ENCODE measurements around the gene CEP126. TPM values are rescaled to one million over a fixed set of nuclear protein-coding genes. Genes with fewer than 3 reads are reported as not detected.

Gene CEP126
- total and polyA plus RNA-seq, 2 experiments from 2014 or later = 1.4 to 2.3 TPM

DNA sequence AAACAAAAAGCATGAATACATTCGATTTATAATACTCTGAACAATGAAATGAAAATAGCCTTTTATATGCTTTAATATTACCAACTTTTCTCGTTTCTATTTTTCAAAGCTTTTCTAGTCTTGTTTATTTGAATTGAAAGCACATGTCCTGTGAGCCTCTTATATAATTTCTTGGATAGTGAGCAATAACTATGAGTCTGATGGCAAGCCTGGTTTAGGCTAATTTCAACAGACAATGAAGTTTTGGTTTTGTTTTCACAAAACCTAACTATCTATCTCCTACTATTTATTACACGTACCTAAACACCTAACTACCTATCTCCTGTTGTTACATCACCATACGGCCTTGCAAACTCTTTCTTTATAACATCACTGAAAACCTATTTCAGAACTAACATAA lies 29.2 kb upstream of the CEP126 start:
- Mint-ChIP-seq H3K27me3 (ENCODE audit: insufficient read depth, low read depth, poor library complexity) (no peaks in the 10 kb centered on the region), H3K4me1 (no peaks in the 10 kb centered on the region), H3K4me3 (no peak overlapping the region), H3K27ac (no peak overlapping the region), H3K36me3 (ENCODE audit: low read depth) (no peaks in the 10 kb centered on the region), H3K9me3 (no peaks in the 10 kb centered on the region)
- Histone ChIP-seq H3K4me2 (no peak overlapping the region), H3K36me3 (ENCODE audit: insufficient read depth) (no peaks in the 10 kb centered on the region), H2AFZ (no peak overlapping the region), H3K4me3 (no peak overlapping the region), H3K79me2 (replicated peaks; ENCODE audit: insufficient read depth) (no peaks in the 10 kb centered on the region), H3K9me2 (ENCODE audit: insufficient read depth) (no peaks in the 10 kb centered on the region), H3K27me3 (ENCODE audit: insufficient read depth) (no peaks in the 10 kb centered on the region), H4K20me1 (replicated peaks; ENCODE audit: insufficient read depth) (no peaks in the 10 kb centered on the region), H3K4me1 (ENCODE audit: insufficient read depth) (no peaks in the 10 kb centered on the region), H3F3A (replicated peaks; ENCODE audit: low read depth) (no peaks in the 10 kb centered on the region), H3K27ac (ENCODE audit: low read depth) (no peak overlapping the region)
- TF ChIP-seq NANOG (IDR thresholded peaks at IDR 0.05; ENCODE audit: borderline replicate concordance) (no peak), POLR2AphosphoS5 (IDR thresholded peaks at IDR 0.05; ENCODE audit: low read depth) (no peak), STAT1 (IDR thresholded peaks at IDR 0.05; ENCODE audit: unreplicated experiment) (no peak), ZNF331 (CRISPR knock-in tag; IDR thresholded peaks at IDR 0.05; ENCODE audit: low read depth) (no peak), JUNB (IDR thresholded peaks at IDR 0.05; ENCODE audit: unreplicated experiment) (no peak)
- TF ChIP-seq, protein P1, sequence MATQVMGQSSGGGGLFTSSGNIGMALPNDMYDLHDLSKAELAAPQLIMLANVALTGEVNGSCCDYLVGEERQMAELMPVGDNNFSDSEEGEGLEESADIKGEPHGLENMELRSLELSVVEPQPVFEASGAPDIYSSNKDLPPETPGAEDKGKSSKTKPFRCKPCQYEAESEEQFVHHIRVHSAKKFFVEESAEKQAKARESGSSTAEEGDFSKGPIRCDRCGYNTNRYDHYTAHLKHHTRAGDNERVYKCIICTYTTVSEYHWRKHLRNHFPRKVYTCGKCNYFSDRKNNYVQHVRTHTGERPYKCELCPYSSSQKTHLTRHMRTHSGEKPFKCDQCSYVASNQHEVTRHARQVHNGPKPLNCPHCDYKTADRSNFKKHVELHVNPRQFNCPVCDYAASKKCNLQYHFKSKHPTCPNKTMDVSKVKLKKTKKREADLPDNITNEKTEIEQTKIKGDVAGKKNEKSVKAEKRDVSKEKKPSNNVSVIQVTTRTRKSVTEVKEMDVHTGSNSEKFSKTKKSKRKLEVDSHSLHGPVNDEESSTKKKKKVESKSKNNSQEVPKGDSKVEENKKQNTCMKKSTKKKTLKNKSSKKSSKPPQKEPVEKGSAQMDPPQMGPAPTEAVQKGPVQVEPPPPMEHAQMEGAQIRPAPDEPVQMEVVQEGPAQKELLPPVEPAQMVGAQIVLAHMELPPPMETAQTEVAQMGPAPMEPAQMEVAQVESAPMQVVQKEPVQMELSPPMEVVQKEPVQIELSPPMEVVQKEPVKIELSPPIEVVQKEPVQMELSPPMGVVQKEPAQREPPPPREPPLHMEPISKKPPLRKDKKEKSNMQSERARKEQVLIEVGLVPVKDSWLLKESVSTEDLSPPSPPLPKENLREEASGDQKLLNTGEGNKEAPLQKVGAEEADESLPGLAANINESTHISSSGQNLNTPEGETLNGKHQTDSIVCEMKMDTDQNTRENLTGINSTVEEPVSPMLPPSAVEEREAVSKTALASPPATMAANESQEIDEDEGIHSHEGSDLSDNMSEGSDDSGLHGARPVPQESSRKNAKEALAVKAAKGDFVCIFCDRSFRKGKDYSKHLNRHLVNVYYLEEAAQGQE (IDR thresholded peaks at IDR 0.05; ENCODE audit: unreplicated experiment) = no peak
- ATAC-seq (no peak), DNase-seq (ENCODE audit: low spot score) (no peak)

DNA sequence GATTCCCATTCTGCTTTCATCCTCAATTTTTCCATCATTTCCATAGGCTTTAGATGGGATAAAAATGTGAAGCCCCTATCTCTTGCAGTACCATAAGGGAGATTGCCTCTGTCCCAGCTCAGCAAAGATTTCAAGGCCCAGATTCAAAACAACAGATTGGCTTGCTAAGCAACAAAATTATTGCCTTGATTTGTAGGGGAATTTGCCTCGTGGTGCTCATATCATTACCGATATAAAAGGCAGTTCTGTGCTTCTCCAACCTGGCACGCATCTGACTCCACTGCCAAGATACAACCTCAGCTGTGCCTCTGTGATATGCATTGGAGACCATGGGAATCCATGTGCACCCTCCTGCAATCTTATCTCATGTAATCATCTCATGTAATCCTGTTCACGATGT lies 25.0 kb upstream of the CEP126 start:
- H3K27me3 Mint-ChIP-seq (ENCODE audit: insufficient read depth, low read depth, poor library complexity) = no peaks in the 10 kb centered on the region
- Histone ChIP-seq H3K4me2 (no peak overlapping the region), H3K79me2 (replicated peaks; ENCODE audit: insufficient read depth) (no peaks in the 10 kb centered on the region), H3K4me3 (no peak overlapping the region), H3K27me3 (ENCODE audit: insufficient read depth) (no peaks in the 10 kb centered on the region), H3K36me3 (ENCODE audit: insufficient read depth) (no peaks in the 10 kb centered on the region), H2AFZ (no peak overlapping the region), H3K27ac (ENCODE audit: low read depth) (no peak overlapping the region), H3F3A (replicated peaks; ENCODE audit: low read depth) (no peaks in the 10 kb centered on the region), H3K4me1 (ENCODE audit: insufficient read depth) (no peaks in the 10 kb centered on the region), H3K9me2 (ENCODE audit: insufficient read depth) (no peaks in the 10 kb centered on the region), H4K20me1 (replicated peaks; ENCODE audit: insufficient read depth) (no peaks in the 10 kb centered on the region)
- no peaks in the 10 kb centered on the region for H3K9me3 Mint-ChIP-seq
- DNase-seq (ENCODE audit: low spot score) (no peak), ATAC-seq (no peak)
- no peak overlapping the region for H3K27ac Mint-ChIP-seq
- no peaks in the 10 kb centered on the region for H3K4me1 Mint-ChIP-seq
- H3K4me3 Mint-ChIP-seq = no peak overlapping the region
- H3K36me3 Mint-ChIP-seq (ENCODE audit: low read depth) = no peaks in the 10 kb centered on the region
- TF ChIP-seq, protein P2, sequence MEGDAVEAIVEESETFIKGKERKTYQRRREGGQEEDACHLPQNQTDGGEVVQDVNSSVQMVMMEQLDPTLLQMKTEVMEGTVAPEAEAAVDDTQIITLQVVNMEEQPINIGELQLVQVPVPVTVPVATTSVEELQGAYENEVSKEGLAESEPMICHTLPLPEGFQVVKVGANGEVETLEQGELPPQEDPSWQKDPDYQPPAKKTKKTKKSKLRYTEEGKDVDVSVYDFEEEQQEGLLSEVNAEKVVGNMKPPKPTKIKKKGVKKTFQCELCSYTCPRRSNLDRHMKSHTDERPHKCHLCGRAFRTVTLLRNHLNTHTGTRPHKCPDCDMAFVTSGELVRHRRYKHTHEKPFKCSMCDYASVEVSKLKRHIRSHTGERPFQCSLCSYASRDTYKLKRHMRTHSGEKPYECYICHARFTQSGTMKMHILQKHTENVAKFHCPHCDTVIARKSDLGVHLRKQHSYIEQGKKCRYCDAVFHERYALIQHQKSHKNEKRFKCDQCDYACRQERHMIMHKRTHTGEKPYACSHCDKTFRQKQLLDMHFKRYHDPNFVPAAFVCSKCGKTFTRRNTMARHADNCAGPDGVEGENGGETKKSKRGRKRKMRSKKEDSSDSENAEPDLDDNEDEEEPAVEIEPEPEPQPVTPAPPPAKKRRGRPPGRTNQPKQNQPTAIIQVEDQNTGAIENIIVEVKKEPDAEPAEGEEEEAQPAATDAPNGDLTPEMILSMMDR (conservative IDR thresholded peaks at IDR 0.05; ENCODE audit: low read depth in 2 of 2) = no peak
- no peak for TF ChIP-seq STAT1 (IDR thresholded peaks at IDR 0.05; ENCODE audit: unreplicated experiment)
- TF ChIP-seq POLR2AphosphoS5 (IDR thresholded peaks at IDR 0.05; ENCODE audit: low read depth) = no peak
- TF ChIP-seq, protein P3, sequence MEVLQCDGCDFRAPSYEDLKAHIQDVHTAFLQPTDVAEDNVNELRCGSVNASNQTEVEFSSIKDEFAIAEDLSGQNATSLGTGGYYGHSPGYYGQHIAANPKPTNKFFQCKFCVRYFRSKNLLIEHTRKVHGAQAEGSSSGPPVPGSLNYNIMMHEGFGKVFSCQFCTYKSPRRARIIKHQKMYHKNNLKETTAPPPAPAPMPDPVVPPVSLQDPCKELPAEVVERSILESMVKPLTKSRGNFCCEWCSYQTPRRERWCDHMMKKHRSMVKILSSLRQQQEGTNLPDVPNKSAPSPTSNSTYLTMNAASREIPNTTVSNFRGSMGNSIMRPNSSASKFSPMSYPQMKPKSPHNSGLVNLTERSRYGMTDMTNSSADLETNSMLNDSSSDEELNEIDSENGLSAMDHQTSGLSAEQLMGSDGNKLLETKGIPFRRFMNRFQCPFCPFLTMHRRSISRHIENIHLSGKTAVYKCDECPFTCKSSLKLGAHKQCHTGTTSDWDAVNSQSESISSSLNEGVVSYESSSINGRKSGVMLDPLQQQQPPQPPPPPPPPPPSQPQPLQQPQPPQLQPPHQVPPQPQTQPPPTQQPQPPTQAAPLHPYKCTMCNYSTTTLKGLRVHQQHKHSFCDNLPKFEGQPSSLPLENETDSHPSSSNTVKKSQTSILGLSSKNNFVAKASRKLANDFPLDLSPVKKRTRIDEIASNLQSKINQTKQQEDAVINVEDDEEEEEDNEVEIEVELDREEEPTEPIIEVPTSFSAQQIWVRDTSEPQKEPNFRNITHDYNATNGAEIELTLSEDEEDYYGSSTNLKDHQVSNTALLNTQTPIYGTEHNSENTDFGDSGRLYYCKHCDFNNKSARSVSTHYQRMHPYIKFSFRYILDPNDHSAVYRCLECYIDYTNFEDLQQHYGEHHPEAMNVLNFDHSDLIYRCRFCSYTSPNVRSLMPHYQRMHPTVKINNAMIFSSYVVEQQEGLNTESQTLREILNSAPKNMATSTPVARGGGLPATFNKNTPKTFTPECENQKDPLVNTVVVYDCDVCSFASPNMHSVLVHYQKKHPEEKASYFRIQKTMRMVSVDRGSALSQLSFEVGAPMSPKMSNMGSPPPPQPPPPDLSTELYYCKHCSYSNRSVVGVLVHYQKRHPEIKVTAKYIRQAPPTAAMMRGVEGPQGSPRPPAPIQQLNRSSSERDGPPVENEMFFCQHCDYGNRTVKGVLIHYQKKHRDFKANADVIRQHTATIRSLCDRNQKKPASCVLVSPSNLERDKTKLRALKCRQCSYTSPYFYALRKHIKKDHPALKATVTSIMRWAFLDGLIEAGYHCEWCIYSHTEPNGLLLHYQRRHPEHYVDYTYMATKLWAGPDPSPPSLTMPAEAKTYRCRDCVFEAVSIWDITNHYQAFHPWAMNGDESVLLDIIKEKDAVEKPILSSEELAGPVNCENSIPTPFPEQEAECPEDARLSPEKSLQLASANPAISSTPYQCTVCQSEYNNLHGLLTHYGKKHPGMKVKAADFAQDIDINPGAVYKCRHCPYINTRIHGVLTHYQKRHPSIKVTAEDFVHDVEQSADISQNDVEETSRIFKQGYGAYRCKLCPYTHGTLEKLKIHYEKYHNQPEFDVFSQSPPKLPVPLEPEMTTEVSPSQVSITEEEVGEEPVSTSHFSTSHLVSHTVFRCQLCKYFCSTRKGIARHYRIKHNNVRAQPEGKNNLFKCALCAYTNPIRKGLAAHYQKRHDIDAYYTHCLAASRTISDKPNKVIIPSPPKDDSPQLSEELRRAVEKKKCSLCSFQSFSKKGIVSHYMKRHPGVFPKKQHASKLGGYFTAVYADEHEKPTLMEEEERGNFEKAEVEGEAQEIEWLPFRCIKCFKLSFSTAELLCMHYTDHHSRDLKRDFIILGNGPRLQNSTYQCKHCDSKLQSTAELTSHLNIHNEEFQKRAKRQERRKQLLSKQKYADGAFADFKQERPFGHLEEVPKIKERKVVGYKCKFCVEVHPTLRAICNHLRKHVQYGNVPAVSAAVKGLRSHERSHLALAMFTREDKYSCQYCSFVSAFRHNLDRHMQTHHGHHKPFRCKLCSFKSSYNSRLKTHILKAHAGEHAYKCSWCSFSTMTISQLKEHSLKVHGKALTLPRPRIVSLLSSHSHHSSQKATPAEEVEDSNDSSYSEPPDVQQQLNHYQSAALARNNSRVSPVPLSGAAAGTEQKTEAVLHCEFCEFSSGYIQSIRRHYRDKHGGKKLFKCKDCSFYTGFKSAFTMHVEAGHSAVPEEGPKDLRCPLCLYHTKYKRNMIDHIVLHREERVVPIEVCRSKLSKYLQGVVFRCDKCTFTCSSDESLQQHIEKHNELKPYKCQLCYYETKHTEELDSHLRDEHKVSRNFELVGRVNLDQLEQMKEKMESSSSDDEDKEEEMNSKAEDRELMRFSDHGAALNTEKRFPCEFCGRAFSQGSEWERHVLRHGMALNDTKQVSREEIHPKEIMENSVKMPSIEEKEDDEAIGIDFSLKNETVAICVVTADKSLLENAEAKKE (CRISPR knock-in tag; IDR thresholded peaks at IDR 0.05) = no peak
- TF ChIP-seq, protein P4, sequence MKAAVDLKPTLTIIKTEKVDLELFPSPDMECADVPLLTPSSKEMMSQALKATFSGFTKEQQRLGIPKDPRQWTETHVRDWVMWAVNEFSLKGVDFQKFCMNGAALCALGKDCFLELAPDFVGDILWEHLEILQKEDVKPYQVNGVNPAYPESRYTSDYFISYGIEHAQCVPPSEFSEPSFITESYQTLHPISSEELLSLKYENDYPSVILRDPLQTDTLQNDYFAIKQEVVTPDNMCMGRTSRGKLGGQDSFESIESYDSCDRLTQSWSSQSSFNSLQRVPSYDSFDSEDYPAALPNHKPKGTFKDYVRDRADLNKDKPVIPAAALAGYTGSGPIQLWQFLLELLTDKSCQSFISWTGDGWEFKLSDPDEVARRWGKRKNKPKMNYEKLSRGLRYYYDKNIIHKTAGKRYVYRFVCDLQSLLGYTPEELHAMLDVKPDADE (IDR thresholded peaks at IDR 0.05) = no peak
- no peak for TF ChIP-seq EZH2phosphoT487 (IDR thresholded peaks at IDR 0.05; ENCODE audit: unreplicated experiment)

Measured in GM23338 (cell line).